K562 (cell line): ENCODE measurements around the gene CHRNE.

Source experiments
- CAMTA2 ChIP-seq: fragments of 250-450 bp; sonication (Bioruptor Pico); conservative IDR thresholded peaks from 2 replicates; pipeline ENCODE4 v1.5.1; 2022
- CEBPG ChIP-seq, 3 experiments: fragments of 200-800 bp in 1 of 3; sonication (Bioruptor generic) in 1 of 3; sonication (generic) in 1 of 3; formaldehyde crosslinking in 1 of 3; IDR thresholded peaks in 2 of 3; conservative IDR thresholded peaks in 1 of 3; 2 replicates each; pipeline versions ENCODE4 v1.6.1 to v1.8.0; 2016 to 2022; ENCODE audit warnings: missing compliant biosample characterization in 2 of 3, missing genetic modification characterization in 2 of 3, mild to moderate bottlenecking in 1 of 3, missing genetic modification reagents in 1 of 3
- ZNF217 ChIP-seq: sonication (generic); formaldehyde crosslinking; IDR thresholded peaks from 2 replicates; pipeline ENCODE4 v1.8.0; 2022; ENCODE audit warnings: mild to moderate bottlenecking, missing genetic modification reagents

- TF ChIP-seq CEBPG (CRISPR knock-in tag; IDR thresholded peaks at IDR 0.05) (no peak), CEBPG (tag; conservative IDR thresholded peaks at IDR 0.05 in 1 of 2, IDR thresholded peaks at IDR 0.05 in 1 of 2) (no peak), CAMTA2 (no peak), ZNF217 (CRISPR knock-in tag) (no peak)
These were observed 4.0 kb downstream of the CHRNE start for GRCh38 chr17:4898927-4899326.
